CD4-positive, alpha-beta T cell (primary cell): ENCODE results near the gene MCCC1. TPM values are rescaled to one million over a fixed set of nuclear protein-coding genes. Genes with fewer than 3 reads are reported as not detected.

Experiments used
- ATAC-seq: fragments of 200-7000 bp; cut with Tn5 transposase; one replicate; pipeline ENCODE4 v1.10.0; 2022; ENCODE audit warnings: mild to moderate bottlenecking; ENCODE audit not compliant: poor library complexity
- CTCF ChIA-PET: fragments of 350-600 bp; sonication (Branson Sonifier 250); formaldehyde crosslinking; loops from one replicate; lab custom pipeline; 2021; ENCODE audit warnings: antibody characterized with exemption, inconsistent platforms; lab: Charles Lee
- POLR2A ChIA-PET: fragments of 350-600 bp; sonication (Branson Sonifier 250); formaldehyde crosslinking; loops from one replicate; lab custom pipeline; 2021; ENCODE audit warnings: antibody characterized with exemption, inconsistent platforms; lab: Charles Lee
- DNase-seq, 14 experiments: peaks; one replicate each; pipeline ENCODE4 v3.0.0-alpha.2; 2013 to 2020; ENCODE audit warnings: mixed read lengths in 2 of 14
- H3K27ac ChIP-seq, 2 donors: one replicate each; pipeline versions ENCODE4 v1.5.1 to v1.7.0; 2013; ENCODE audit warnings: low read length in 2 of 2, low read depth in 1 of 2, mild to moderate bottlenecking in 1 of 2
- H3K27me3 ChIP-seq, 2 experiments: 1 replicate in 1 of 2; 2 replicates in 1 of 2; pipeline versions ENCODE4 v1.6.1 to v1.7.0; 2013; ENCODE audit warnings: low read length in 2 of 2, control low read depth in 1 of 2, mild to moderate bottlenecking in 1 of 2, moderate library complexity in 1 of 2; ENCODE audit not compliant: insufficient read depth in 2 of 2, control insufficient read depth in 1 of 2
- H3K36me3 ChIP-seq: one replicate; pipeline ENCODE4 v1.6.1; 2013; ENCODE audit warnings: low read length, control low read depth; ENCODE audit not compliant: insufficient read depth
- H3K4me1 ChIP-seq: one replicate; pipeline ENCODE4 v1.6.1; 2013; ENCODE audit warnings: low read length, control low read depth; ENCODE audit not compliant: insufficient read depth
- H3K4me3 ChIP-seq: one replicate; pipeline ENCODE4 v1.5.1; 2013; ENCODE audit warnings: mild to moderate bottlenecking, low read length, moderate library complexity
- H3K9me3 ChIP-seq, 2 experiments: 1 replicate in 1 of 2; 2 replicates in 1 of 2; pipeline versions ENCODE4 v1.6.1 to v1.7.0; 2013; ENCODE audit warnings: low read length in 2 of 2, mild to moderate bottlenecking in 2 of 2, control low read depth in 1 of 2, moderate library complexity in 1 of 2; ENCODE audit not compliant: control insufficient read depth in 1 of 2, insufficient read depth in 1 of 2
- H3K27ac Mint-ChIP-seq: one replicate; pipeline ENCODE4 v1.8.0; 2020; ENCODE audit warnings: mixed read lengths
- H3K27me3 Mint-ChIP-seq: one replicate; pipeline ENCODE4 v1.8.0; 2021; ENCODE audit warnings: mixed read lengths
- H3K36me3 Mint-ChIP-seq: one replicate; pipeline ENCODE4 v1.8.0; 2021; ENCODE audit warnings: low read depth, mixed read lengths
- H3K4me1 Mint-ChIP-seq: one replicate; pipeline ENCODE4 v1.8.0; 2021; ENCODE audit warnings: low read depth, mixed read lengths
- H3K4me3 Mint-ChIP-seq: one replicate; pipeline ENCODE4 v1.8.0; 2020; ENCODE audit warnings: mild to moderate bottlenecking, mixed read lengths
- H3K9me3 Mint-ChIP-seq: one replicate; pipeline ENCODE4 v1.8.0; 2020; ENCODE audit warnings: mixed read lengths
- CTCF ChIP-seq: fragments of 200-600 bp; IDR thresholded peaks from one replicate; pipeline ENCODE4 v1.8.0; 2022; ENCODE audit warnings: antibody characterized with exemption, mild to moderate bottlenecking
- intact Hi-C, 2 experiments: fragments of 100-400 bp; cut with DNase I in 1 of 2; cut with micrococcal nuclease in 1 of 2; formaldehyde crosslinking; loops; one replicate each; pipeline versions ENCODE4 v1.15.1 to v1.9.0; 2023 to 2025; cut with DNase I, micrococcal nuclease
- total RNA-seq, 174 experiments: library from RNA in 2 of 174; stranded (reverse) in 2 of 174; gene quantifications; one replicate each; pipeline ENCODE4 v1.2.3 and lab custom pipeline; 2021 to 2026

The MCCC1 gene
- total RNA-seq, 2 experiments from 2014 or later: 16.4 to 16.7 TPM

DNA sequence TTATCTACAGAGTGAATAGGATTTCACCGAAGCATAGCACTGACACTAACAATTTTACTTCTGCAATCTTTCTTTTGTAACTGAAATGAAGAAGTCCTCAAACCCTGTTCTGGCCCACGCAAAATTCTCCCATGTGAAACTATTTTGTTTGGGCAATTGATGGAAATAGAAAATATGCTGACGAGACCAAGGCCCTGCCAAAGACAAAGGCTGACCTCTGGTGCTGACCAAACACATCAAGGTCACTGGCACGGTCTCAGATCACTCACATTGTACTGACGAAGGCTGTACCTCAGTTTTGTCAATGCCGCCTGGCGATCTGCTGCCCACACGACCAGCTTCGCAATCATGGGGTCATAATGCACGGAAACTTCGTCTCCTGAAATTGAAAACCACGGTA lies 60.5 kb downstream of the MCCC1 start:
- H3K4me3 ChIP-seq: no peak overlapping the region
- CTCF ChIA-PET: no interaction called here
- no peaks in the 10 kb centered on the region for H3K27me3 Mint-ChIP-seq
- H3K9me3 ChIP-seq: no peaks in the 10 kb centered on the region
- intact Hi-C loops: no loop called here
- no peak overlapping the region for H3K27ac Mint-ChIP-seq
- DNase-seq (no peak), ATAC-seq (no peak)
- H3K27me3 ChIP-seq: no peaks in the 10 kb centered on the region
- peaks cover 41% of the 10 kb centered on the region for H3K36me3 ChIP-seq
- H3K4me1 ChIP-seq: no peaks in the 10 kb centered on the region
- no peak overlapping the region for H3K4me3 Mint-ChIP-seq
- H3K9me3 Mint-ChIP-seq: no peaks in the 10 kb centered on the region
- POLR2A ChIA-PET: no interaction called here
- no peak for TF ChIP-seq CTCF
- no peaks in the 10 kb centered on the region for H3K4me1 Mint-ChIP-seq
- peaks cover 89% of the 10 kb centered on the region for H3K36me3 Mint-ChIP-seq
- H3K27ac ChIP-seq: no peak overlapping the region

- H3K27me3 ChIP-seq: no peaks in the 10 kb centered on the region
- Mint-ChIP-seq H3K4me3 (no peak overlapping the region), H3K9me3 (no peaks in the 10 kb centered on the region), H3K27me3 (no peaks in the 10 kb centered on the region), H3K27ac (no peak overlapping the region), H3K36me3 (peaks cover 89% of the 10 kb centered on the region), H3K4me1 (no peaks in the 10 kb centered on the region)
- H3K4me3 ChIP-seq: no peak overlapping the region
- TF ChIP-seq CTCF: no peak
- ATAC-seq (no peak), DNase-seq (no peak)
- ChIA-PET CTCF (no interaction called here), POLR2A (no interaction called here)
- intact Hi-C loops: no loop called here
- no peaks in the 10 kb centered on the region for H3K9me3 ChIP-seq
- no peak overlapping the region for H3K27ac ChIP-seq
- H3K4me1 ChIP-seq: no peaks in the 10 kb centered on the region
- H3K36me3 ChIP-seq: peaks cover 44% of the 10 kb centered on the region
These were observed 61.1 kb downstream of the MCCC1 start for GRCh38 chr3:183038221-183038620.

- Histone ChIP-seq H3K4me3 (no peak overlapping the region), H3K9me3 (no peaks in the 10 kb centered on the region), H3K27me3 (no peaks in the 10 kb centered on the region), H3K36me3 (peaks cover 52% of the 10 kb centered on the region), H3K27ac (no peak overlapping the region), H3K4me1 (no peaks in the 10 kb centered on the region)
- Mint-ChIP-seq H3K4me1 (no peaks in the 10 kb centered on the region), H3K27me3 (no peaks in the 10 kb centered on the region), H3K9me3 (no peaks in the 10 kb centered on the region), H3K36me3 (peaks cover 87% of the 10 kb centered on the region), H3K27ac (no peak overlapping the region), H3K4me3 (no peak overlapping the region)
- POLR2A ChIA-PET: no interaction called here
- DNase-seq (no peak), ATAC-seq (no peak)
- intact Hi-C loops: no loop called here
- no peak for TF ChIP-seq CTCF
- CTCF ChIA-PET: no interaction called here
These were observed 65.5 kb downstream of the MCCC1 start for GRCh38 chr3:183033746-183034145.
